Measurements from ENCODE around the gene WNK4.
A peak's percentile ranks its signal among the peaks of the same experiment; 100 is the strongest.

WNK4 gene

DNA sequence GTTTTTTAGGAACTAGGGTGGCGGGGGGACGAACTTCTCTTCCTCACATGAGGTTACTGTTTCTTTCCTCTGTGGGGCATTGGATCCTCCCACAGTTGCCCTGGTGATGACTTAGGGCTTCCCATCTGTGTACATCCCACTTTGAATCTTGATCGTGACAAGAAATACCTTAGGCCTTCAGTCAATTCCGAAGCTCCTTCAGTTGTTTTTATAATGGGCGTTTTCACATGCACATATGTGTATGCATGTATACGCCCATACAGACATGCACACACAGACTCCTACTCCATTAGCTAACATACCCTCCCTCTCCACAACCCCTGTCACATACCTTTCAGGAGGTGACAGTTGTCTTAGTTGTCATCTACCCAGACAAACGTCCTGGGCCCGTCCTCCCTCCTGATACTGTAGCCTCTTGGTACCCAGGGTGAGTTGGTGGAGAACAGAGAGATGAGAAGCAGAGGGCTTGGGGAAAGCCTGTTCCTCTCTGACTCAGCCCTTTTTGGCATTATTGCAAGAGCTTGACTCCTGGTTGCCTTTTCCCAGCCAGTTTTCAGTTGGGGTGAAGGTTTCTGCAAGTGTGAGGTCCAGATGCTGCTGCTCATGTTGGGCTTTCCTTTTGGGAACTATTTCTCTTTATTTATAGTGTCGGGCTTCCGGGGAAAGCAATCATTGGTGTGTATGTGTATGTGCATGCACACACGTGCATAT lies 61.7 kb downstream of the WNK4 start:
- no peak for DNase-seq

DNA sequence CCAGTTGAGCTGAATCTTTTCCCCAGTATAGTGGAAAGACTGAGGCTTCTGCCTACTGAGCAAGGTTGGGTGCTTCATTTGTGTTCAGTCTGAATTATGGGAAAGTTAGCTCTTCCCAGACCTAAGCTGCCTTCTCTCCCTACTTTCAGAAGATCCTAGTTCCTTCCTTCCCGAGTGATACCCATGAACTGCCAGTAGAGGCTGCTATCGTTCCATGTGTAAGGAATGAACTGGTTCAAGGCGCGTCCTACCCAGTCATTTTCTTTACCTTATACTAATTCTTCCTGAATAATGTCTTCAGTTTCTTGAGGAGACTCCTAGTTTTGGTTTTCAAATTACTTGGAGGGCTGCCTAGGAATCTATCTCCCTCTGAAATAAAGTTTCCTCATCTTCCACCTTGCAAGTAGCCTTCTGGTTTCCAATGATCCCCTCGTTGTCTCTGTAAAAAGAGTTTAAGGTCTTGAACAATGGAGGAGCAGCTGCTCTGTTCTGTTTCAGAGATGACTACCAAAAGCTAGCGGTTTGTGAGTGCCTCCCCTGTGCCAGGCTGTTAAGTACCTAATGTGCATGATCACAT lies 63.0 kb downstream of the WNK4 start:
- no peak for DNase-seq

DNA sequence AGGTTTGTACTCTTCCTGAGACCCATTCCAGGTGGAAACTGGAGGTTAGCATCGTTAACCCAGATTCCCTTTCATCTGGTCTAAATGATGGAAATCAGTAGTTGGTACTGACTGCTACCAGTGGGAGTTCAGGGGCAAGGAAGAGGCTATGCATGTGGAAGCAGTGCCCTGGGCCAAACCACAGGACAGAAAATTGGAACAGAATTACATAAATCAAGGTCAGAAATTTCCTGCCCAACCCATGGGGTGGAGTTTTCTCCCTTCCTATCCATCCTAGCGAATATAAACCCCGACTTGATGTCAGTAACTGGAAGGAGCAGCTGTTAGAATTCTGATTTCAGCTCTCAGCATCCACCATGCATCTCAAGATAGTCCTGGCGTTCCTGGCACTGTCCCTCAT lies 63.9 kb downstream of the WNK4 start, which contains the start of gene AOC2:
Gene AOC2 (plus strand): TSS at position 310 of the 400 bp plus-strand sequence. CDS start 47 bp downstream, at position 357.
- no peak for DNase-seq

DNA sequence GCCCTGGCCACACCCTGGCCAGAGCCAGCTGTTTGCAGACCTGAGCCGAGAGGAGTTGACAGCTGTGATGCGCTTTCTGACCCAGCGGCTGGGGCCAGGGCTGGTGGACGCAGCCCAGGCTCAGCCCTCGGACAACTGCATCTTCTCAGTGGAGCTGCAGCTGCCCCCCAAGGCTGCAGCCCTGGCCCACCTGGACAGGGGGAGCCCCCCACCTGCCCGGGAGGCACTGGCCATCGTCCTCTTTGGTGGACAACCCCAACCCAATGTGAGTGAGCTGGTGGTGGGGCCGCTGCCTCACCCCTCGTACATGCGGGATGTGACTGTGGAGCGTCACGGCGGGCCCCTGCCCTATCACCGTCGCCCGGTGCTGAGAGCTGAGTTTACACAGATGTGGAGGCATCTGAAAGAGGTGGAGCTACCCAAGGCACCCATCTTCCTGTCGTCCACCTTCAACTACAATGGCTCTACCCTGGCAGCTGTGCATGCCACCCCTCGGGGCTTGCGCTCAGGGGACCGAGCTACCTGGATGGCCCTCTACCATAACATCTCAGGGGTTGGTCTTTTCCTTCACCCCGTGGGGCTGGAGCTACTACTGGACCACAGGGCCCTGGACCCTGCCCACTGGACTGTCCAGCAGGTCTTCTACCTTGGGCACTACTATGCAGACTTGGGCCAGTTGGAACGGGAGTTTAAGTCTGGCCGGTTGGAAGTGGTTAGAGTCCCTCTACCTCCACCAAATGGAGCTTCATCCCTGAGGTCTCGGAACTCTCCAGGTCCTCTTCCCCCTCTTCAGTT lies 64.5 kb downstream of the WNK4 start:
- no peak for DNase-seq

DNA sequence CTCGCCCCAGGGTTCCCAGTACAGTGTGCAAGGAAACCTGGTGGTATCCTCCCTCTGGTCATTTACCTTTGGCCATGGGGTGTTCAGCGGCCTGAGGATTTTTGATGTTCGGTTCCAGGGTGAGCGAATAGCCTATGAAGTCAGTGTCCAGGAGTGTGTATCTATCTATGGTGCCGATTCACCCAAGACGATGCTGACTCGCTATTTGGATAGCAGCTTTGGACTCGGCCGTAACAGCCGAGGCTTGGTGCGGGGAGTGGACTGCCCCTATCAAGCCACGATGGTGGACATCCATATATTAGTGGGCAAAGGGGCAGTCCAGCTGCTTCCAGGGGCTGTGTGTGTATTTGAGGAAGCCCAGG lies 65.1 kb downstream of the WNK4 start:
- DNase-seq = no peak

DNA sequence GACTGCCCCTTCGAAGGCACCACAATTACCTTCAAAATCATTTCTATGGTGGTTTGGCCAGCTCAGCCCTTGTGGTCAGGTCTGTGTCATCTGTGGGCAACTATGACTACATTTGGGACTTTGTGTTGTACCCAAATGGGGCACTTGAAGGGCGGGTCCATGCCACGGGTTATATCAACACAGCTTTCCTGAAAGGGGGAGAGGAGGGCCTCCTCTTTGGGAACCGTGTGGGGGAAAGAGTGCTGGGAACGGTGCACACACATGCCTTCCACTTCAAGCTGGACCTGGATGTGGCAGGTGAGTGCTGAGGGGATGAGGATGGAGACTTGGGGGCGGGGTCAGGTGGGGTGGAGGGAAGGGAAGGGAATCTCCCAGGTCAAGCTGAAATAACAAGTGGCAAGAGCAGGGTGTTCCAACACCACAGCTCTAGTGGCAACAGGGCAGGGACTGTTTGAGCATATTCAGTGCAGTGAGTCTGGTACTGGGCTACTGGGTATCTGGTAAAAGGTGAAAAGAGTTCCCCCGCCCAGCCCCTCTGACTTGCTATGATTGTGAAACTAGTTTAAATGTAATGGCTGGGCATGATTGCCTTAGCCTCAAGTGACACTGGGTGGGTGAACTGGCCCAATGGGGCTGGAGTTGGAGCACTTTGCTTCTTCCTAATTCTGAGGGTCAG lies 65.6 kb downstream of the WNK4 start:
- DNase-seq = peak; percentile 48
